Measurements from ENCODE around the gene ZNF138.

ZNF138 gene

DNA sequence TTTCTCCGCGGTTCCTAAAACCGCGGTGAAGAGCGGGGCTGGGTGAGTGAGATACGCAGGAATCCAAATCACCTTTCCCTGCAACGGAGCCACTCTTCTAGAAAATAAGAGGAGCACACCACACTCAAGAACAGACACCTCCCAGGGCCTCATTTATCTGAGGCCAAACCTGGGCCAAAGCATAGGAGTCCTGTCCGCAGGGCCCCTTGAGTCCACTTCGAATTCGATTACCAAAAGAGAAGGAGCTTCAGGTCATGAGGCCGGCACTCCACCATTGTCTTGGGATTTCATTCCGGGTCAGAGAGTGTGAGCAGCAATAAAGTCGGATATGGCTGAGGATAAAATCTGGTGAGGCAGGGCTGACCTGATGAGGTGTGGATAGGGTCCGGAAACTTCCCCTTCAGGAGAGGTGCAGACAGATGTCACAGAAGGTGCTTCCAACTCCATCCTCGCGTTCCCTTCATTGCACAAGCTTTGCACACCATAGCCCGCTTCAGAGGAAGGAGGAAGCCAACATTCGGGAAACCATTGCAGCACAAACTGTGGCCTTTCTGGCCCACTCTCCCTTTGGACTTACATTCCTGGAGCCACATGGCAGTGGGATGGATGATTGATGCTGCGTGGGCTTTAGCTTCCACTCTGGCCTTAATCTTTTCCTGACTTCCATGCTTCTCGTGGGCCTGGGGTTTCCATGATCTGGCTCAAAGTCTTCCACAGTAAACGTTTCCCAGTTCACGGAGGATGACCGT lies 81.6 kb downstream of the ZNF138 start:
- DNase-seq (ENCODE audit: low spot score) = no peak

DNA sequence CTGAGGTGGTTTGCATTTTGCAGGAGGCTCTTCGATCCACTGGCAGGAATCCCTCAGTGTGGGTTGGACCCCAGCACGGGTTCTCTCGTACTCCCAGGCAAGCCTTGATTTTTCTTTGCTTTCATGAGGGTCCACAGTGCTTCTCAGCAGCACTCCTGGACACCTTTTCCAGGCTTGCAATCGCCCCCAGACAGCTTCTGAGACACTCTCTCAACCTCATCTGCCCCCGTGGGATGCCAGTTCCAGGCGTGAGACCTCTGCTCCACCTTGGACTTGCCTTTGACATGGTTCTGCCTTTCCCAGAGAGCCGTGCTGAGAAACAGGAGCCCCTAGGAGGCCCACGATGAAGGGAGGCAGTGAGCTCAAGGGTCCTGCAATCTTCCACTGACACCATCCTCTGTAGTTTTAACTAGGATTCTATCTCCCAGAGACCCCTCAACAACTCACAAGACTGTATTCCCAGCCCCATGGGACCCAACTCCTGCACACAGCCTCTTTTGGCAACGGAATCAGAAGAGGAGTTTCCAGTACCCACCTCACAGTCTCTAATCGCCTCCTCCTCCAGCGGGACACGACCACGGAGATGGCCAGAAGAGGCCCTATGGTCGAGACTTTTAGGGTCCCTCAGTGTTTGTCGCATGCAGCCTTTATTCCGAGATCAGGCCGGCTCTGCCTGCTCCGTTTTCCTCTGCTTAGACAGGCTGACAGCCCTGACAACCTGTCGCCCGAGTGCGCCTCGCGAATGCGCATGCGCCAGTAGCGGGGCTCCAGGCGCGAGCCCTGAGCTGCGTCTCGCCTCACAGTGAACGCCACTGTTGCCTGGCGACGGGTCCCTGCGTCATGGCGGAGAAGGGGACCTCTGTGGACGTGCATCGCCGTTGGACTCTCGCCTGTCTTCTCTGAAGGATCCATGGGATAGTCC lies 82.8 kb downstream of the ZNF138 start:
- peak; percentile 56 for DNase-seq (ENCODE audit: low spot score)

DNA sequence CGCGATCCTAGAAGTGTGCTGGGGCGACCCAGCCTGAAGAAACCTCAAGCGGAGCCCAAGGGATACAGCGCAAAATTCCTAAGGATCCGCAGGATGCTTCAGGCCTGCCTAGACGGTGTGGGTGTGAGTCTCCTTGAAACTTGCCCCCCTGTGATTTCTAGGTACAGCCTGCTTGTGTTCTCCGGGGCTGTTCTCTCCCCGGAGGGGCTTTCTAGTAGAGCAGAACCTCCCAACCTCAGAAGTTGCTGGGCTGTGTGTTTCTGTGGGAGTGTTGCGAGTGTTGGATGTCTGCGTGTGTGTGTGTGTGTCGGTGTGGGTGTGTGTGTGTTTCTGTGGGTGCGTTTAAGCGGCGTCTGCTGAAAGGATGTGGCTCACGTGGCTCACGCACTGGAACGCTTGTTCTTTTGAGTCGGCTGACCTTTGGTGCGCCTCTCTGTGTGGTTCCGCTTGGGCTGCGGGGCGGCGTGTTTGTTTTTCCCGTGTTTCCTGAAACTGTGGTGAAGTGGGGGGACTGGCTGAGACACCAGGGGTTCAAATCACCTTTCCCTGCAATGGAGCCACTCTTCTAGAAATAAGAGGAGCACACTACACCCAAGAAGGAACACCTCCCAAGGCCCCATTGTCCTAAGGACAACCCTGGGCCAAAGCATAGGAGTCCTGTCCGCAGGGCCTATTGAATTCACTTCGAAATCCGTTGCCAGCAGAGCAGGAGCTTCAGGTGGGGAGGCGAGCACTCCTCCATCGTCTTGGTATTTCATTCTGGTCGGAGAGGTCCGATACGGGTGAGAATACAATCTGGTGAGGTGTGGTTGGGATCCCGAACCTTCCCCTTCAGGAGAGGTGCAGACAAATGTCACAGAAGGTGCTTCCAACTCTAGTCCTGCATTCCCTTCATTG lies 83.7 kb downstream of the ZNF138 start:
- DNase-seq (ENCODE audit: low spot score) = no peak

DNA sequence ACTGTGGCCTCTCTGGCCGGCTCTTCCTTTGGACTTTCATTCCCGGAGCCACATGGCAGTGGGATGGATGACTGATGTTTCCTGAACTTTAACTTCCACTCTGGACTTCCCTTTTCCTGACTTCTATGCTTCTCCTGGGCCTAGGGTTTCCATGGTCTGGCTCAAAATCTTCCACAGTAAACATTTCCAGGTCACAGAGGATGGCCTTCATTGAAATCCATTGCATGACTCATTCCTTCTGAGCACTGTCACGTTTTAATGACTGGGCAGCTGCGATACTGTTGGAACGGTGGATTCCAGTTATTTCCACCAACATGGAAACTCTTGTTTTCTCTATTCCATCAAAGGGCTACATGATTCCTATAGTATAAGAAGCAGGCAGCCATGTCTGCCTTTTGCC lies 84.5 kb downstream of the ZNF138 start:
- no peak for DNase-seq (ENCODE audit: low spot score)

DNA sequence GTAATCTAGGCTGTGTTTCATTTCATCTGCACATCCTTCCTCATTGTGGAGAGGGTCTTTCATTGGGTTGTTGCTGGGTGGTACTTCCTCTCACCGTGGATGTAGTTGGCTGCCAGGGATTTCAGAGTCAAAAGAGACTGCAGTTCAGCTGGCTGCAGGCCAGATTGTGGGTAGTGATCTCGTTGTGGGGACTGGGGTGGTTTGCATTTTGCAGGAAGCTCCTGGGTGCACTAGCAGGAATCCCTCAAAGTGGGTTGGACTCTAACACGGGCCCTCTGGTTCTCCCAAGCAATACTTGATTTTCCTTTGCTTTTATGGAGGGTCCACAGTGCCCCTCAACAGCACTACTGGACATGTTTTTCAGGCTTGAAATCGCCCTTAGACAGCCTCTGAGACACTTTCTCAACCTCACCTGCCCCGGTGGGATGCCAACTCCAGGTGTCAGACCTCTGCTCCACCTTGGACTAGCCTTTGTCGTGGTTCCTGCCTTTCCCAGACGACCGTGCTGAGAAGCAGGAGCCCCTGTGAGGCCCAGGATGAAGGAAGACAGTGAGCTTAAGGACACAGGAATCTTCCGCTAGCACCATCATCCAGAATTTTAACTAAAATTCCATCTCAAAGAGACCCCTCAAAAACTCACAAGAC lies 85.0 kb downstream of the ZNF138 start:
- DNase-seq (ENCODE audit: low spot score) = no peak

DNA sequence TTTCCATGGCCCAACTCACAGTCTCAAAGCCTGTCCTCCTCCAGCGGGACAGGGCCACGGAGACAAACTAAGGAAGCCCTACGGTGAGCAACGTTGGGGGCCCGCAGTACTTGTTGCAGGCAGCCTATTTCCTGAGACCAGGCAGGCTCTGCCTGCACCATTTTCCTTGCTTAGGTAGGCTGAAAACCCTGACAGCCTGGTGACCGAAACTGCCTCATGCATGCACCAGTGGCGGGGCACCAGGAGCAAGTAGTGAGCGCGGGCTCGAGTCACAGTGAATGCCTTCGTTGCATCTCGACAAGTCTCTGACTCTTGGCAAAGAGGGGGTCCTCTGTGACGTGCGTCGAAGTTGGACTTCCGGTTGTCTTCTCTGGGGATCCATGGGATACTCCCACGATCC lies 85.6 kb downstream of the ZNF138 start:
- no peak for DNase-seq (ENCODE audit: low spot score)

DNA sequence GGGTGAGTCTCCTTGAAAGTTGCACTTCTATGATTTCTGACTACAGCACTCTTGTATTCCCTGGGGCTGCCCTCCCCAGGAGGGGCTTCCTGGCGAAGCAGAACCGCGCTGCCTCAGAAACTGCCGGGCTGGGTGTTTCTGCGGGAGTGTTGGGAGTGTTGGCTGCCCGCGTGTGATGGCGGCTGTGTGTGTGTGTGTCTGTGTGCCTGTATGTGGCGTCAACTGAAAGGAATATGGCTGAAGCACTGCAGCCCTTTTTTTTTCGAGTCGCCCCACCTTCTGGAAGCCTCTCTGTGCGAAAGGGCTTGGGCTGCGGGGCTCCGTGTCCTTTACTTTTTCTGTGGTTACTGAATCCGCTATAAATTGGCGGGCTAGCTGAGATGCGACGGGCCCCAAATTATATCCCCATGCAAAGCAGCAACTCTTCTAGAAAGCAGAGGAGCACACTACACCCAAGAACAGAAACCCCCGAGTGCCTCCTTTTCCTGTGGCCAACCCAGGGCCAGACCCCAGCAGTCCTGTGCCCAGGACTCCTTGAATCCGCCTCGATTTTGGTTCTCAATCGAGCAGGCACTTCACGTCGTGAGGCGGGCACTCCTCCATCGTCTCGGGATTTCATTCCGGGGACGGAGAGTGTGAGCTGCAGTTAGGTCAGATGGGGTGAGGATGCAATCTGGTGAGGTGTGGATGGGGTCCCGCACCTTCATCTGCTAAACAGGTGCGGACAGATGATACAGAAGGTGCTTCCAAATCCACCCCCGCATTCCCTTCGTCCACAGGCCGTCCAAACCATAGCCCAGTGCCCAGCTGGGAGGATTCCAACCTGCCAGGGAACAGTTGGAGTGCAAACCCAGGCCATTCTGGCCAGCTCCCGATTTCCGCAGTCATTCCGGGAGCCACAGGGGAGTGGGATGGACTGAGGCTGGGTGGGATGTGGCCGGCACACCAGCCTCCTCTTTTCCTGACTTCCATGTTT lies 86.4 kb downstream of the ZNF138 start:
- DNase-seq (ENCODE audit: low spot score) = no peak

DNA sequence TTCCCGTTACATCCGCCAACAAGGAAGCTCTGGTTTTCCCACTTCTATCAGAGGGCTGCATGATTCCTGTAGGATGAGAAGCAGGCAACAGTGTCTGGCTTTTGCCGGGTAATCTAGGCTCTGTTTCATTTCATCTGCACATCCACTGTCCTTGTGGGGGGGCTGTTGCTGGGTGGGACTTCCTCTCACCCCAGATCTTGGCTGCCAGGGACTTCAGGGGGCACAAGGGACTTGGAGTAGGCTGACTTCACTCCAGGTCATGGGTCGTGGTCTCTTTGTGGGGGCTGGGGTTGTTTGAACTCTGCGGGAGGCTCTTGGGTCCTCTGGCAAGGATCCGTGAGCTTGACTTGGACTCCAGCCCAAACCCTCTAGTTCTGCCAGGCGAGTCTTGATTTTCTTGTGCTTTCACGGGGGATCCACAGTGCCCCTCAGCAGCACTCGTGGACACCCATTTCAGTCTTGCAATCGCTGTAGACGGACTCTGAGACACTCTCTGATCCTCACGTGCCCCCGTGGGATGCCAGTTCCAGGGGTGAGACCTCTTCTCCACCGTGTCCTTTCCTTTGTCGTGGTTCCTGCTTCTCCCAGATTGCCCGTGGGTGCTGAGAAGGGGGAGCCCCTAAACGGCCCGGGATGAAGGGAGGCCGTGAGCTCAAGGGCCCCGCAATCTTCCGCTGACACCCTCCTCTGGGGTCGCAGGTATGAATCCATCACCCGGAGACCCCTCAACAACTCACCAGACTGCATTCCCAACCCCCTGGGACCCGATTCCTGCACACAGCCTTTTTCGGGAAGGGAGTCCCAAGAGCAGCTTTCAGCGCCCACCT lies 87.4 kb downstream of the ZNF138 start:
- no peak for DNase-seq (ENCODE audit: low spot score)

DNA sequence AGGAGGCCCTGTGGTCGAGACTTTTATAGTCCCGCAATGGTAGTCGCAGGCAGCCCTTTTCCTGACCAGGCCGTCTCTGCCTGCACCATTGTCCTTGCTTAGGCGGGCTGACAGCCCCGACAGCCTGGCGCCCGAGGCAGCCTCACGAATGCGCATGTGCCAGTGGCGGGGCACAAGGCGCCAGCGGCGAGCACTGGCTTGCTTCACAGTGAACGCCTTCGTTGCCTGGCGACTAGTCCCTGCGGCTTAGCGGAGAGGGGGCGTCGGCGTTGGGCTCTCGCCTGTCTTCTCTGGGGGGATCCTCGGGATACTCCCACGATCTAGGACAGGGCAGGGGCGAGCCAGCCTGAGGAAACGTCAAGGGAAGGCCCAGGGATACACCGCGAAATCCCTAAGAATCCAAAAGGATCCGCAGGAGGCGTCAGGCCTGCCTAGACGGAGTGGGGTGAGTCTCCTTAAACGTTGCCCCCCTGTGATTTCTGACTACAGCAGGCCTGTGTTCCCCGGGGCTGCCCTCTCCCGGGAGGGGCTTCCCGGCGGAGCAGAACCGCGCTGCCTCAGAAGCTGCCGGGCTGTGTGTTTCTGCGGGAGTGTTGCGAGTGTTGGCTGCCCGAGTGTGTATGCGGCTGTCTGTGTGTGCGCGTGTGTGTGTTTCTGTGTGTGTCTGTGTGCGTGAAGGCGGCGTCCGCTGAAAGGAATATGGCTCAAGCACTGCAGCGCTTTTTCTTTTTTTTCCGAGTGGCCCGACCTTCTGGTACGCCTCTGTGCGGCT lies 88.3 kb downstream of the ZNF138 start:
- no peak for DNase-seq (ENCODE audit: low spot score)

All from CD4-positive, alpha-beta T cell treated with Interleukin-6 at 100 ng/mL for 8 hours (primary cell).